SJCRH30 (cell line): ENCODE measurements around the gene FGF12. TPM values are rescaled to one million over a fixed set of nuclear protein-coding genes. Genes with fewer than 3 reads are reported as not detected.

Experiments
- DNase-seq, 2 experiments: peaks; one replicate each; pipeline ENCODE4 v3.0.0-alpha.2; 2015 to 2020
- H3K27ac ChIP-seq: fragments of 250-450 bp; sonication (Bioruptor Pico); 2 replicates; pipeline ENCODE4 v1.5.1; 2020; ENCODE audit warnings: mild to moderate bottlenecking, moderate library complexity
- H3K27me3 ChIP-seq: fragments of 250-450 bp; sonication (Bioruptor Pico); 2 replicates; pipeline ENCODE4 v1.5.1; 2020; ENCODE audit warnings: mild to moderate bottlenecking, moderate library complexity
- H3K36me3 ChIP-seq: fragments of 250-450 bp; sonication (Bioruptor Pico); 2 replicates; pipeline ENCODE4 v1.5.1; 2020; ENCODE audit warnings: mild to moderate bottlenecking, moderate library complexity
- H3K4me1 ChIP-seq: fragments of 250-450 bp; sonication (Bioruptor Pico); 2 replicates; pipeline ENCODE4 v1.5.1; 2020; ENCODE audit warnings: mild to moderate bottlenecking, moderate library complexity
- H3K4me3 ChIP-seq: fragments of 250-450 bp; sonication (Bioruptor Pico); 2 replicates; pipeline ENCODE4 v1.5.1; 2020; ENCODE audit warnings: mild to moderate bottlenecking, moderate library complexity
- H3K9me3 ChIP-seq: fragments of 250-450 bp; sonication (Bioruptor Pico); replicated peaks from 2 replicates; pipeline ENCODE4 v1.5.1; 2020; ENCODE audit warnings: mild to moderate bottlenecking, moderate library complexity
- total RNA-seq: library from RNA; depleted of rRNA; stranded (reverse); fragments of >200 nt; shearing (Covaris generic); gene quantifications from 2 replicates; pipeline ENCODE4 v1.2.3, GENCODE V29; 2014

The FGF12 gene
- total RNA-seq, 1 experiment from 2014 or later = 0.06 TPM

DNA sequence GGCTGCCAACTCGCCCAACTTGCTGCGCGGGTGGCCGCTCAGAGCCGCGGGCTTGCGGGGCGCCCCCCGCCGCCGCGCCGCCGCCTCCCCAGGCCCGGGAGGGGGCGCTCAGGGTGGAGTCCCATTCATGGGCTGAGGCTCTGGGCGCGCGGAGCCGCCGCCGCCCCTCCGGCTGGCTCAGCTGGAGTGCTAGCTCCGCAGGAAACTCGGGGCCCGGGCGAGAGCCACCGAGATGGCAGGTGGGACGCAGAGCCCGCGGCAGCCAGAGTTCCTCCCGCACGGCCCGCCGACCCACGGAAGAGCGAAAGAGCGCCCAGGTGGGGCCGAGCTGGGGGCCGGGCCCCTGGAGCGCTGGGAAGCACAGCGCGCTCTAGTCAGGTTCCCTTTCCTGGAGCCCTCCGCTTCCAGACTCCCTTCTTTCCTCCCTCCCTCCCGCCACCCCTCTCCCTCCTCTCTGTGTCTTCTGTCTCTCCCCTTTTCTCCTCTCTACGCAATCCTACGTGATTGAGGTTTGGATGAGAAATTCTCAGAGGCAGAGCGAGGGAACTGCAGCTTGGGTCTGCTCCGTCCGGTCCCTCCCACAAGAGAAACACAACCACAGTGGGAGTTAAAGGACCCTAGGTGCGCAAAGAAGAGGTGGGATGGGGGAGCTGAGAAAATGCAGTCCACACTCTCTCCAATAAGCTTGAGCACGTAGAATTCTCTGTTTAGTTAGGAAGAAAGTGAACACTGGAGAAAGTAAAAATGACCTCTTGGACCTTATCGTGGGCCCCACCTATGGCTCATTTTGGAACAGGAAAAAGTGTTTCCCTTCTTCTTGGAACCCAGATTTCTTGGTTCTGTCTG is 317.3 kb downstream of the FGF12 start:
- H3K4me1 ChIP-seq = no peaks in the 10 kb centered on the region
- no peaks in the 10 kb centered on the region for H3K27me3 ChIP-seq
- no peak overlapping the region for H3K4me3 ChIP-seq
- DNase-seq = no peak
- H3K36me3 ChIP-seq = no peaks in the 10 kb centered on the region
- no peaks in the 10 kb centered on the region for H3K9me3 ChIP-seq
- no peak overlapping the region for H3K27ac ChIP-seq

DNA sequence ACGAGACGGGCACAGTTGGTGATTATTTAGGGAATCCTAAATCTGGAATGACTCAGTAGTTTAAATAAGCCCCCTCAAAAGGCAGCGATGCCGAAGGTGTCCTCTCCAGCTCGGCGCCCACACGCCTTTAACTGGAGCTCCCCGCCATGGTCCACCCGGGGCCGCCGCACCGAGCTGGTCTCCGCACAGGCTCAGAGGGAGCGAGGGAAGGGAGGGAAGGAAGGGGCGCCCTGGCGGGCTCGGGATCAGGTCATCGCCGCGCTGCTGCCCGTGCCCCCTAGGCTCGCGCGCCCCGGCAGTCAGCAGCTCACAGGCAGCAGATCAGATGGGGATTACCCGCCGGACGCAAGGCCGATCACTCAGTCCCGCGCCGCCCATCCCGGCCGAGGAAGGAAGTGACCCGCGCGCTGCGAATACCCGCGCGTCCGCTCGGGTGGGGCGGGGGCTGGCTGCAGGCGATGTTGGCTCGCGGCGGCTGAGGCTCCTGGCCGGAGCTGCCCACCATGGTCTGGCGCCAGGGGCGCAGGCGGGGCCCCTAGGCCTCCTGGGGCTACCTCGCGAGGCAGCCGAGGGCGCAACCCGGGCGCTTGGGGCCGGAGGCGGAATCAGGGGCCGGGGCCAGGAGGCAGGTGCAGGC is 318.0 kb downstream of the FGF12 start:
- Histone ChIP-seq H3K27me3 (no peaks in the 10 kb centered on the region), H3K27ac (no peak overlapping the region), H3K4me3 (no peak overlapping the region), H3K4me1 (no peaks in the 10 kb centered on the region), H3K9me3 (no peaks in the 10 kb centered on the region), H3K36me3 (no peaks in the 10 kb centered on the region)
- DNase-seq = no peak

GRCh38 chr3:192408647-192409200 is 318.6 kb downstream of the FGF12 start:
- no peaks in the 10 kb centered on the region for H3K9me3 ChIP-seq
- no peaks in the 10 kb centered on the region for H3K27me3 ChIP-seq
- H3K36me3 ChIP-seq = no peaks in the 10 kb centered on the region
- no peaks in the 10 kb centered on the region for H3K4me1 ChIP-seq
- no peak for DNase-seq
- no peak overlapping the region for H3K4me3 ChIP-seq
- H3K27ac ChIP-seq = no peak overlapping the region

DNA sequence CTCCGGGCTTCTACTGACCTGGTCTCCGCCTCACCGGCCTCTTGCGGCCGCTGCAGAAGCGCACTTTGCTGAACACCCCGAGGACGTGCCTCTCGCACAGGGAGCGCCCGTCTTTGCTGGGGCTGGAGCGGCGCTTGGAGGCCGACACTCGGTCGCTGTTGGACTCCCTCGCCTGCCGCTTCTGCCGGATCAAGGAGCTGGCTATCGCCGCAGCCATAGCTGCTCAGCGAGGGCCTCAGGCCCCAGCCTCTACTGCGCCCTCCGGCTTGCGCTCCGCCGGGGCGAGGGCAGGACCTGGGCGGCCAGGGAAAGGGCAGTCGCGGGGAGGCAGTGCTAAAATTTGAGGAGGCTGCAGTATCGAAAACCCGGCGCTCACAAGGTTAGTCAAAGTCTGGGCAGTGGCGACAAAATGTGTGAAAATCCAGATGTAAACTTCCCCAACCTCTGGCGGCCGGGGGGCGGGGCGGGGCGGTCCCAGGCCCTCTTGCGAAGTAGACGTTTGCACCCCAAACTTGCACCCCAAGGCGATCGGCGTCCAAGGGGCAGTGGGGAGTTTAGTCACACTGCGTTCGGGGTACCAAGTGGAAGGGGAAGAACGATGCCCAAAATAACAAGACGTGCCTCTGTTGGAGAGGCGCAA is 319.2 kb downstream of the FGF12 start:
- Histone ChIP-seq H3K27ac (no peak overlapping the region), H3K27me3 (no peaks in the 10 kb centered on the region), H3K4me3 (no peak overlapping the region), H3K9me3 (no peaks in the 10 kb centered on the region), H3K36me3 (no peaks in the 10 kb centered on the region), H3K4me1 (no peaks in the 10 kb centered on the region)
- no peak for DNase-seq

DNA sequence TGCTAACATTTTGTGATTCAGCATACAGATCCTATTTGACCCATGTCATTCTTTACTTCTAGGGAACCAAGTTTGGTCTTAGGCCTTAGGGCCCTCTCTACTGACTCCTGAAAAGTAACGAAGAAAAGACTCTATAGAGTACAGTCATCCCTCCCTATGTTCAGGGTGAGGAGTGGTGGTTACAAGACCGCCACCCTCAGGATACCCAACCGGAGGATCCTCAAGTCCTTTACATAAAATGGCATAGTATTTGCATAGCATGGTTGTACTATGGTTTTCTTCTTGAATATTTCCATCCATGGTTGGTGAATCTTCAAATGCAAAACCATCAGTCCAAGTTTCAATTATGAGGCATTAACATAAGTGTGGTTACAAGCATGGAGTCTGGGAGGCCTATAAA is 327.6 kb downstream of the FGF12 start:
- H3K9me3 ChIP-seq = no peaks in the 10 kb centered on the region
- H3K36me3 ChIP-seq = no peaks in the 10 kb centered on the region
- H3K4me3 ChIP-seq = no peak overlapping the region
- no peaks in the 10 kb centered on the region for H3K27me3 ChIP-seq
- H3K27ac ChIP-seq = no peak overlapping the region
- H3K4me1 ChIP-seq = no peaks in the 10 kb centered on the region
- DNase-seq = no peak

DNA sequence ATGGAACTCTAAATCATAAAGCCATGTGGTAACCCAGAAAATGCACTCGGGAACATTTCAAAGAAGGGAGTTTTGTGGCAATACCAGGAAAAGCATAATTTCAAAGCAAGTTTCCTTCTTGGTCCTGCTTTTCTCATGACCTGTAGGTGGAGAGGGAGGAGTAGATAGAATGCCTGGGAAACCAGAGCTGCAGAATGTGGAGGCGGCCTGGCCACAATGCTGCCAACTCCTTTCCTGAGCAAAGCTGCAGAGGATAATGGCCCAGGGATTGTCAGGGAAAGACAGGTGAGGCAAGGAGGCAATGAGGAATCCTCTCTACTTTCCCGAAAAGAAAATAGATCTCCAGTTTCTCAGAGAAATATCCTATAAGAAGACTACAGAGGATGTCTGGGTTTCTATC is 330.3 kb downstream of the FGF12 start:
- no peaks in the 10 kb centered on the region for H3K36me3 ChIP-seq
- H3K9me3 ChIP-seq = no peaks in the 10 kb centered on the region
- no peak for DNase-seq
- H3K27ac ChIP-seq = no peak overlapping the region
- H3K4me1 ChIP-seq = no peaks in the 10 kb centered on the region
- H3K4me3 ChIP-seq = no peak overlapping the region
- H3K27me3 ChIP-seq = no peaks in the 10 kb centered on the region

GRCh38 chr3:192395506-192395905 is 331.8 kb downstream of the FGF12 start:
- H3K4me3 ChIP-seq = no peak overlapping the region
- DNase-seq = no peak
- H3K9me3 ChIP-seq = no peaks in the 10 kb centered on the region
- no peaks in the 10 kb centered on the region for H3K27me3 ChIP-seq
- no peaks in the 10 kb centered on the region for H3K4me1 ChIP-seq
- H3K27ac ChIP-seq = no peak overlapping the region
- no peaks in the 10 kb centered on the region for H3K36me3 ChIP-seq

DNA sequence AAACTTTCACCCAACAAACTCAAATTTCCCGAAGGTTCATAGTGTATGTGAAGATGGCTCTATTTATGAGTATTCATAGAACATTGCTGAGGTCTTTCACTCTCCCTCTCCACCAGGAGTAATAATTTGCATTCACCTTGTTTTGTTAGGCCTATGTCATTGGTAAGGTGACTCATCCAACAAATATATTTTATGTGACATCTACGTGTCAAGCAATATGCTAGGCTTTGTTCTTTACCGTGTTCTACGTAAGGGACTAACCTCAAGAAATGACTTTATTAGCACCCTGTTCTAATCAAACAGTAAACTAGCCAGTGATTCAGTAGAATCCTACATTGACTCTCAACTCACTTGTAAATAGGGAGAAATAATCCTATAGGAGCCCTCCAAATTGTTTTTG is 334.4 kb downstream of the FGF12 start:
- Histone ChIP-seq H3K27me3 (no peaks in the 10 kb centered on the region), H3K4me3 (no peak overlapping the region), H3K4me1 (no peaks in the 10 kb centered on the region), H3K27ac (no peak overlapping the region), H3K36me3 (no peaks in the 10 kb centered on the region), H3K9me3 (no peaks in the 10 kb centered on the region)
- no peak for DNase-seq

DNA sequence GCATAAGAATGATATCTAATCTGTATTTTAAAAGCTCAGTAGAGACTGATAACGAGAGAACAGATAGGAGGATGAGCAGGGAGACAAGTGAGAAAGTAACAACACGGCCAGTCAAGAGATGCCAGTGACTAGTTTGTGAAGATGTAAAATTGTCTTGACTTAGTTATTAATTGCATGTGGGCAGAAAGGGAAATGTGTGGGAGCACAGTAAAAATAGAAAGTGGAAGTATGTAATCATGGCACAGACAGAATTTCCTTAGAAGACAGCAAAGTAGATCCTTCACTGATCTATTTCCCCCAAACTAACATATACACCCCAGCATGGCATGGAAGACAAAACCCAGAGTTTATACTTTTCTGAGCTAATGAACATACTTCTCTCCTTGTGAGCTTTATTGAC is 344.5 kb downstream of the FGF12 start:
- no peak overlapping the region for H3K27ac ChIP-seq
- DNase-seq = no peak
- no peak overlapping the region for H3K4me3 ChIP-seq
- H3K36me3 ChIP-seq = no peaks in the 10 kb centered on the region
- H3K4me1 ChIP-seq = no peaks in the 10 kb centered on the region
- H3K27me3 ChIP-seq = no peaks in the 10 kb centered on the region
- H3K9me3 ChIP-seq = no peaks in the 10 kb centered on the region

DNA sequence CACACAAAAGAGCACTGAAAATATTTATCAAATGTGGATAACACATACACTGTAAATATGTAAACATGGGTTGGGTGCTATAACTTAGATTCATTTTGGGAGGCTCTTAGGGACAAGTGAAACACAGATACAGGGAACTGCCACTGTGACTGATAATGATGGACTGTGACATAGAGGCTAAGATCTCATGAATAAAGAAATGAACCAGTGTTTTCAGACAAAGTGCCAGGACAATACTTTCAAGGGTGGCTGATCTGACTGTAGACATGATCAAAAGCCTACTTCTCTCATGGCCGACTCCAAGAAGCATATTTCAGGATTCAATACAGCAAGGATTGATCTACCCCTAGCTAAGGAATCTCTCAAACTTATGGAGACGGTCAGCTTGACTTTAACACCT is 353.8 kb downstream of the FGF12 start:
- no peak overlapping the region for H3K4me3 ChIP-seq
- no peak for DNase-seq
- H3K4me1 ChIP-seq = no peaks in the 10 kb centered on the region
- H3K27me3 ChIP-seq = no peaks in the 10 kb centered on the region
- no peaks in the 10 kb centered on the region for H3K9me3 ChIP-seq
- no peak overlapping the region for H3K27ac ChIP-seq
- H3K36me3 ChIP-seq = no peaks in the 10 kb centered on the region

- H3K4me1 ChIP-seq = no peaks in the 10 kb centered on the region
- H3K27me3 ChIP-seq = no peaks in the 10 kb centered on the region
- no peaks in the 10 kb centered on the region for H3K9me3 ChIP-seq
- no peak overlapping the region for H3K4me3 ChIP-seq
- no peak overlapping the region for H3K27ac ChIP-seq
- H3K36me3 ChIP-seq = no peaks in the 10 kb centered on the region
- DNase-seq = no peak
These were observed 354.3 kb downstream of the FGF12 start for GRCh38 chr3:192373032-192373431.

DNA sequence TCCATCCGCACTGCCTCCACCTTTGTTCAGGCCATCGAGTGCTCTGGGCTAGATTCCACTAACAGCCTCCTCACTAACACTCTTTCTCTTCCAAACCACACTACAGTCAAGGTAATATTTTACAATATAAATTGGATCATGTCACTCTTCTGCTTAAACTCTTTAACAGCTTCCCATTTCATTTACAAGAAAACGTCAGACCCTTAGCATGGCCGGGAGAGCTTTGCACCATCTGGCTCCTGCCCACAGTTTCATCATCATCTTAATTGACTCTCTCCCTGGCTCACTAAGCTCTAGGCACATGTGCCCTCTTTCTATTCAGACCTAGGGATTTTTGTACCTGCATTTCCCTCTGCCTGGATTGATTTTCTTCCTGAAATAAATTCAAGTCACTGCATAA is 354.7 kb downstream of the FGF12 start:
- no peaks in the 10 kb centered on the region for H3K36me3 ChIP-seq
- H3K9me3 ChIP-seq = no peaks in the 10 kb centered on the region
- no peak overlapping the region for H3K27ac ChIP-seq
- DNase-seq = no peak
- no peak overlapping the region for H3K4me3 ChIP-seq
- H3K27me3 ChIP-seq = no peaks in the 10 kb centered on the region
- H3K4me1 ChIP-seq = no peaks in the 10 kb centered on the region

- Histone ChIP-seq H3K27ac (no peak overlapping the region), H3K36me3 (no peaks in the 10 kb centered on the region), H3K27me3 (no peaks in the 10 kb centered on the region), H3K4me1 (no peaks in the 10 kb centered on the region), H3K9me3 (no peaks in the 10 kb centered on the region), H3K4me3 (no peak overlapping the region)
- DNase-seq = no peak
These were observed 355.4 kb downstream of the FGF12 start for GRCh38 chr3:192371870-192372400.

- DNase-seq = no peak
- Histone ChIP-seq H3K4me3 (no peak overlapping the region), H3K4me1 (no peaks in the 10 kb centered on the region), H3K27ac (no peak overlapping the region), H3K36me3 (no peaks in the 10 kb centered on the region), H3K9me3 (no peaks in the 10 kb centered on the region), H3K27me3 (no peaks in the 10 kb centered on the region)
These were observed 359.7 kb downstream of the FGF12 start for GRCh38 chr3:192367616-192368015.

GRCh38 chr3:192366916-192367315 is 360.4 kb downstream of the FGF12 start:
- no peak for DNase-seq
- H3K4me1 ChIP-seq = no peaks in the 10 kb centered on the region
- no peaks in the 10 kb centered on the region for H3K36me3 ChIP-seq

More at GRCh38 chr3:192366916-192367315, 360.4 kb downstream of the FGF12 start:
- no peak overlapping the region for H3K4me3 ChIP-seq
- no peaks in the 10 kb centered on the region for H3K27me3 ChIP-seq
- H3K27ac ChIP-seq = no peak overlapping the region
- no peaks in the 10 kb centered on the region for H3K9me3 ChIP-seq
